ENCODE results near the gene SIPA1.

GRCh38 chr11:65610404-65610803 is 27.5 kb upstream of the SIPA1 start:
- TF ChIP-seq POLR2A (IDR thresholded peaks at IDR 0.05; ENCODE audit: borderline replicate concordance, extremely low read depth, insufficient read depth, insufficient read length) (no peak), EZH2 (IDR thresholded peaks at IDR 0.05) (no peak), EZH2phosphoT487 (IDR thresholded peaks at IDR 0.05; ENCODE audit: borderline replicate concordance) (no peak), RAD21 (IDR thresholded peaks at IDR 0.05; ENCODE audit: low read depth) (no peak), EGR1 (IDR thresholded peaks at IDR 0.05; ENCODE audit: low read depth) (no peak), CEBPB (IDR thresholded peaks at IDR 0.05; ENCODE audit: low read depth) (no peak), CTCF (IDR thresholded peaks at IDR 0.05 in 2 of 3, conservative IDR thresholded peaks at IDR 0.05 in 1 of 3; ENCODE audit: borderline replicate concordance in 1 of 3, insufficient read depth in 1 of 3, low read depth in 2 of 3, low read length in 2 of 3) (no peak), POLR2AphosphoS5 (IDR thresholded peaks at IDR 0.05; ENCODE audit: low read depth, low read length) (no peak), JUND (IDR thresholded peaks at IDR 0.05) (no peak), YY1 (IDR thresholded peaks at IDR 0.05; ENCODE audit: extremely low read depth, insufficient replicate concordance, low read depth, low read length) (no peak), TCF7L2 (IDR thresholded peaks at IDR 0.05; ENCODE audit: borderline replicate concordance, extremely low read depth, insufficient read depth, insufficient read length) (no peak)
- TF ChIP-seq, protein P1, sequence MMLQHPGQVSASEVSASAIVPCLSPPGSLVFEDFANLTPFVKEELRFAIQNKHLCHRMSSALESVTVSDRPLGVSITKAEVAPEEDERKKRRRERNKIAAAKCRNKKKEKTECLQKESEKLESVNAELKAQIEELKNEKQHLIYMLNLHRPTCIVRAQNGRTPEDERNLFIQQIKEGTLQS (IDR thresholded peaks at IDR 0.05), result no peak

Measured in HCT116 (cell line).